Liver (tissue), 9 donors: Measurements from ENCODE around the gene HADHB. TPM values are rescaled to one million over a fixed set of nuclear protein-coding genes. Genes with fewer than 3 reads are reported as not detected.

Experiments
- DNase-seq: peaks from one replicate; pipeline ENCODE4 v3.0.0-alpha.2; 2017; ENCODE audit warnings: low spot score
- H3K27ac ChIP-seq, 2 donors: one replicate each; pipeline ENCODE4 v1.7.0; 2013; ENCODE audit warnings: inconsistent platforms in 2 of 2, low read length in 2 of 2, control low read depth in 1 of 2, low read depth in 1 of 2, mild to moderate bottlenecking in 1 of 2
- H3K27me3 ChIP-seq, 4 donors: one replicate each; pipeline versions ENCODE4 v1.6.1 to v1.7.0; 2013; ENCODE audit warnings: low read length in 3 of 4, inconsistent platforms in 1 of 4, mild to moderate bottlenecking in 1 of 4, moderate library complexity in 1 of 4; ENCODE audit not compliant: control insufficient read depth in 4 of 4, insufficient read depth in 4 of 4
- H3K36me3 ChIP-seq, 4 donors: one replicate each; pipeline versions ENCODE4 v1.6.1 to v1.7.0; 2013; ENCODE audit warnings: low read length in 3 of 4, mild to moderate bottlenecking in 3 of 4, low read depth in 1 of 4, moderate library complexity in 1 of 4; ENCODE audit not compliant: control insufficient read depth in 4 of 4, insufficient read depth in 3 of 4
- H3K4me1 ChIP-seq, 4 donors: one replicate each; pipeline versions ENCODE4 v1.6.1 to v1.7.0; 2013; ENCODE audit warnings: low read length in 3 of 4, mild to moderate bottlenecking in 3 of 4, moderate library complexity in 1 of 4; ENCODE audit not compliant: control insufficient read depth in 4 of 4, insufficient read depth in 4 of 4
- H3K4me3 ChIP-seq, 3 donors: one replicate each; pipeline versions ENCODE4 v1.6.1 to v1.7.0; 2013; ENCODE audit warnings: low read length in 3 of 3, control low read depth in 1 of 3, low read depth in 1 of 3, mild to moderate bottlenecking in 1 of 3
- H3K9ac ChIP-seq, 2 donors: one replicate each; pipeline ENCODE4 v1.7.0; 2013; ENCODE audit warnings: low read length in 2 of 2, mild to moderate bottlenecking in 2 of 2, moderate library complexity in 2 of 2, control low read depth in 1 of 2, low read depth in 1 of 2
- H3K9me3 ChIP-seq, 4 donors: one replicate each; pipeline versions ENCODE4 v1.6.1 to v1.7.0; 2013; ENCODE audit warnings: low read length in 3 of 4; ENCODE audit not compliant: control insufficient read depth in 4 of 4
- ATF3 ChIP-seq: IDR thresholded peaks from 2 replicates; pipeline ENCODE4 v1.6.1; 2016; ENCODE audit warnings: antibody characterized with exemption
- CTCF ChIP-seq: fragments of 150-350 bp; IDR thresholded peaks from 2 replicates; pipeline ENCODE4 v1.5.1; 2017; ENCODE audit warnings: improper control_type of control experiment, low read depth, low read length; ENCODE audit not compliant: missing input control
- FOXA1 ChIP-seq: IDR thresholded peaks from 2 replicates; pipeline ENCODE4 v1.6.1; 2016; ENCODE audit warnings: antibody characterized with exemption
- FOXA2 ChIP-seq: IDR thresholded peaks from 2 replicates; pipeline ENCODE4 v1.6.1; 2016; ENCODE audit warnings: antibody characterized with exemption
- GABPA ChIP-seq, 2 donors: IDR thresholded peaks in 1 of 2; conservative IDR thresholded peaks in 1 of 2; 2 replicates each; pipeline ENCODE4 v1.6.1; 2016; ENCODE audit warnings: antibody characterized with exemption in 2 of 2, mild to moderate bottlenecking in 1 of 2, moderate library complexity in 1 of 2
- HNF4A ChIP-seq, 2 donors: conservative IDR thresholded peaks; 2 replicates each; pipeline ENCODE4 v1.6.1; 2016; ENCODE audit warnings: antibody characterized with exemption in 2 of 2, mild to moderate bottlenecking in 2 of 2
- HNF4G ChIP-seq: IDR thresholded peaks from 2 replicates; pipeline ENCODE4 v1.6.1; 2016; ENCODE audit warnings: antibody characterized with exemption
- JUND ChIP-seq, 2 donors: IDR thresholded peaks; 2 replicates each; pipeline ENCODE4 v1.6.1; 2016; ENCODE audit warnings: antibody characterized with exemption in 2 of 2
- NR2F2 ChIP-seq: IDR thresholded peaks from 2 replicates; pipeline ENCODE4 v1.6.1; 2016; ENCODE audit warnings: antibody characterized with exemption
- RAD21 ChIP-seq, 2 donors: IDR thresholded peaks; 2 replicates each; pipeline ENCODE4 v1.6.1; 2016; ENCODE audit warnings: antibody characterized with exemption in 2 of 2, mild to moderate bottlenecking in 2 of 2
- REST ChIP-seq: IDR thresholded peaks from 2 replicates; pipeline ENCODE4 v1.6.1; 2016; ENCODE audit warnings: antibody characterized with exemption, mild to moderate bottlenecking
- SP1 ChIP-seq: IDR thresholded peaks from 2 replicates; pipeline ENCODE4 v1.6.1; 2018; ENCODE audit warnings: antibody characterized with exemption, mild to moderate bottlenecking
- TAF1 ChIP-seq: conservative IDR thresholded peaks from 2 replicates; pipeline ENCODE4 v1.6.1; 2016; ENCODE audit warnings: antibody characterized with exemption, mild to moderate bottlenecking
- YY1 ChIP-seq: IDR thresholded peaks from 2 replicates; pipeline ENCODE4 v1.6.1; 2016; ENCODE audit warnings: antibody characterized with exemption, mild to moderate bottlenecking
- ZBTB33 ChIP-seq: IDR thresholded peaks from 2 replicates; pipeline ENCODE4 v1.6.1; 2016; ENCODE audit warnings: antibody characterized with exemption
- WGBS: extraction: QIAGEN DNeasy Blood & Tissue Kit; methylation state at CpG from one replicate; pipeline ENCODE4 v1.1.7; 2013; 5-methylcytosine and 5-hydroxymethylcytosine counted together
- polyA plus RNA-seq, 2 donors: library from polyadenylated mRNA; stranded (reverse) in 1 of 2; unstranded in 1 of 2; fragments of 200-250 nt in 1 of 2; fragments of >200 nt in 1 of 2; fragmentation: Nextera tagmentation in 1 of 2; extraction: Ambion mirVana in 1 of 2; gene quantifications; one replicate each; pipeline versions ENCODE4 v1.2.1 to v1.2.3, GENCODE V29; 2013 to 2015
- total RNA-seq, 2 donors: library from RNA; depleted of rRNA; stranded (reverse); fragments of >200 nt; gene quantifications; one replicate each; pipeline ENCODE4 v1.2.3, GENCODE V29; 2014
- TF ChIP-seq, protein P1 (sequence below): IDR thresholded peaks from 2 replicates; pipeline ENCODE4 v1.6.1; 2016; ENCODE audit warnings: antibody characterized with exemption
- donor health status: healthy.
- donor health status: healthy.
- donor health status: healthy.
- donor health status: healthy.
- donor health status: healthy.

HADHB gene
- total and polyA plus RNA-seq, 4 donors = 103 to 284 (median 261) TPM

- H3K36me3 ChIP-seq = peaks cover 25 to 81% (median 72%) of the 10 kb centered on the region in 4 donors
- H3K4me1 ChIP-seq = no peaks in the 10 kb centered on the region
- TF ChIP-seq ATF3 (no peak), JUND (IDR thresholded peaks at IDR 0.05) (no peak), NR2F2 (no peak), CTCF (no peak), YY1 (no peak), HNF4A (conservative IDR thresholded peaks at IDR 0.05) (no peak), SP1 (no peak)
- TF ChIP-seq, protein P1, sequence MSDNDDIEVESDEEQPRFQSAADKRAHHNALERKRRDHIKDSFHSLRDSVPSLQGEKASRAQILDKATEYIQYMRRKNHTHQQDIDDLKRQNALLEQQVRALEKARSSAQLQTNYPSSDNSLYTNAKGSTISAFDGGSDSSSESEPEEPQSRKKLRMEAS = no peak
- H3K4me3 ChIP-seq = no peak overlapping the region
- no peak overlapping the region for H3K9ac ChIP-seq
- H3K9me3 ChIP-seq = no peaks in the 10 kb centered on the region
- H3K27ac ChIP-seq = no peak overlapping the region
- over 99% methylated on average over 2 of the region's 2 CpGs for WGBS
- no peaks in the 10 kb centered on the region for H3K27me3 ChIP-seq
- no peak for DNase-seq
Observed at GRCh38 chr2:26230806-26231205, 13.9 kb upstream of the HADHB start.

DNA sequence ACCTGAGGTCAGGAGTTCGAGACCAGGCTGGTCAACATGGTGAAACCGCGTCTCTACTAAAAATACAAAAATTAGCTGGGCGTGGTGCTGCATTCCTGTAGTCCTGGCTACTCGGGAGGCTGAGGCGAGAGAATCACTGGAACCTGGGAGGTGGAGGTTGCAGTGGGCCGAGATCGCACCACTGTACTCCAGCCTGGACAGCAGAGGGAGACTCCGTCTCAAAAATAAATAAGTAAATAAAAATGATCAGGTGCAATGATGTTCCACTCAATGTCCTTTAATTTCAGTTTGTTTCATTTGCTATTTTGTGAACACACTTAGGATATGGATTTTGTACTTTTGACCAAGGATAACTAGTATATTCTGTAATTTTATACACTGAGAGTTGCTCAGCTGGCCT lies 9.7 kb upstream of the HADHB start:
- Histone ChIP-seq H3K4me3 (no peak overlapping the region), H3K9me3 (no peaks in the 10 kb centered on the region), H3K27ac (no peak overlapping the region), H3K27me3 (no peaks in the 10 kb centered on the region), H3K36me3 (peaks cover 16 to 68% (median 57%) of the 10 kb centered on the region in 4 donors), H3K9ac (no peak overlapping the region), H3K4me1 (peaks cover 8 to 25% (median 22%) of the 10 kb centered on the region in 4 donors)
- 74% methylated on average over 9 of the region's 9 CpGs for WGBS
- TF ChIP-seq RAD21 (IDR thresholded peaks at IDR 0.05) (peak; percentile 64 to 78), TAF1 (no peak), CTCF (peak; percentile 41)
- DNase-seq = no peak

- 69% methylated on average over 1 of the region's 1 CpG for WGBS
- H3K4me1 ChIP-seq = peaks cover 8 to 45% (median 39%) of the 10 kb centered on the region in 4 donors
- DNase-seq = no peak
- H3K27me3 ChIP-seq = no peaks in the 10 kb centered on the region
- H3K4me3 ChIP-seq = no peak overlapping the region
- H3K9me3 ChIP-seq = no peaks in the 10 kb centered on the region
- no peak overlapping the region for H3K9ac ChIP-seq
- H3K27ac ChIP-seq = no peak overlapping the region
- peaks cover 10 to 43% (median 39%) of the 10 kb centered on the region in 4 donors for H3K36me3 ChIP-seq
- TF ChIP-seq SP1 = no peak
- TF ChIP-seq YY1 = no peak
- TF ChIP-seq FOXA2 = no peak
- TF ChIP-seq, protein P1 = no peak
- no peak for TF ChIP-seq TAF1
- no peak for TF ChIP-seq ATF3
- no peak for TF ChIP-seq RAD21 (IDR thresholded peaks at IDR 0.05)
- no peak for TF ChIP-seq ZBTB33
- TF ChIP-seq GABPA (IDR thresholded peaks at IDR 0.05 in 1 of 2, conservative IDR thresholded peaks at IDR 0.05 in 1 of 2) = no peak
- TF ChIP-seq NR2F2 = no peak
- TF ChIP-seq FOXA1 = no peak
- TF ChIP-seq HNF4G = no peak
- TF ChIP-seq REST = no peak
Observed at GRCh38 chr2:26237868-26238267, 6.9 kb upstream of the HADHB start.
